Measurements from ENCODE around the gene CDKAL1. TPM values are rescaled to one million over a fixed set of nuclear protein-coding genes. Genes with fewer than 3 reads are reported as not detected.

CDKAL1 gene
- total and polyA plus RNA-seq, 10 of the 15 experiments (the other 5 are each of a cell fraction or from before 2014, with no cell fraction given): 10.7 to 26.9 (median 17.3) TPM

GRCh38 chr6:21188505-21189223 is 654.4 kb downstream of the CDKAL1 start (continued):
- TF ChIP-seq E2F8 (IDR thresholded peaks at IDR 0.05; ENCODE audit: low read depth, partially characterized antibody): no peak
- TF ChIP-seq TCF12 (IDR thresholded peaks at IDR 0.05; ENCODE audit: low read depth, low read length): no peak
- 0 out of 2 replicates have a peak, but pooled peaks have one; percentile 34 for TF ChIP-seq EED (IDR thresholded peaks at IDR 0.05; ENCODE audit: low read depth)
- TF ChIP-seq IRF4 (IDR thresholded peaks at IDR 0.05; ENCODE audit: low read depth, low read length): no peak
- peak; percentile 53 for TF ChIP-seq SKIL (IDR thresholded peaks at IDR 0.05; ENCODE audit: low read depth, poor library complexity, severe bottlenecking)
- TF ChIP-seq ZNF687 (IDR thresholded peaks at IDR 0.05): peak; percentile 62; the same call in 1 of the 2 replicates
- TF ChIP-seq PBX3 (IDR thresholded peaks at IDR 0.05; ENCODE audit: insufficient replicate concordance, low read depth, low read length): no peak
- no peak for TF ChIP-seq YY1 (IDR thresholded peaks at IDR 0.05; ENCODE audit: low read depth, low read length)
- TF ChIP-seq NRF1 (conservative IDR thresholded peaks at IDR 0.05; ENCODE audit: low read depth, low read length): no peak
- TF ChIP-seq GABPA (IDR thresholded peaks at IDR 0.05; ENCODE audit: low read depth): 0 out of 2 replicates have a peak, but pooled peaks have one; percentile 34
- no peak for TF ChIP-seq HDAC2 (IDR thresholded peaks at IDR 0.05)
- TF ChIP-seq NR2F1 (conservative IDR thresholded peaks at IDR 0.05): no peak
- no peak for TF ChIP-seq MYB (IDR thresholded peaks at IDR 0.05; ENCODE audit: borderline replicate concordance, low read depth, low read length)
